H9 (cell line): ENCODE results near the gene TMEM176A. TPM values are rescaled to one million over a fixed set of nuclear protein-coding genes. Genes with fewer than 3 reads are reported as not detected.

Source experiments
- DNase-seq: peaks from one replicate; pipeline ENCODE4 v3.0.0-alpha.2; 2017
- H2AFZ ChIP-seq: one replicate; pipeline ENCODE4 v1.6.1; 2013; ENCODE audit warnings: mild to moderate bottlenecking, low read length, control low read depth, moderate library complexity
- H2AK5ac ChIP-seq: 2 replicates; pipeline ENCODE4 v1.6.1; 2013; ENCODE audit warnings: low read length, control low read depth, mixed read lengths; ENCODE audit not compliant: insufficient read length
- H2BK120ac ChIP-seq: one replicate; pipeline ENCODE4 v1.6.1; 2013; ENCODE audit warnings: low read depth, mild to moderate bottlenecking, low read length, control low read depth, inconsistent platforms; ENCODE audit not compliant: poor library complexity, severe bottlenecking
- H2BK12ac ChIP-seq: 2 replicates; pipeline ENCODE4 v1.6.1; 2013; ENCODE audit warnings: low read length, control low read depth, mixed read lengths, low read depth; ENCODE audit not compliant: insufficient read length
- H2BK15ac ChIP-seq: 2 replicates; pipeline ENCODE4 v1.6.1; 2013; ENCODE audit warnings: low read depth, low read length, control low read depth
- H2BK20ac ChIP-seq: one replicate; pipeline ENCODE4 v1.6.1; 2013; ENCODE audit warnings: low read depth, mild to moderate bottlenecking, low read length, control low read depth, inconsistent platforms; ENCODE audit not compliant: poor library complexity, severe bottlenecking
- H2BK5ac ChIP-seq: 2 replicates; pipeline ENCODE4 v1.6.1; 2013; ENCODE audit warnings: low read length, control low read depth, mixed read lengths; ENCODE audit not compliant: insufficient read length
- H3K14ac ChIP-seq: 2 replicates; pipeline ENCODE4 v1.6.1; 2013; ENCODE audit warnings: low read length, control low read depth; ENCODE audit not compliant: insufficient read depth
- H3K18ac ChIP-seq: 2 replicates; pipeline ENCODE4 v1.6.1; 2013; ENCODE audit warnings: low read depth, mild to moderate bottlenecking, mixed read lengths, low read length, control low read depth; ENCODE audit not compliant: insufficient read length
- H3K23ac ChIP-seq: 2 replicates; pipeline ENCODE4 v1.6.1; 2013; ENCODE audit warnings: low read length, control low read depth, mixed read lengths, low read depth; ENCODE audit not compliant: insufficient read length
- H3K23me2 ChIP-seq: 2 replicates; pipeline ENCODE4 v1.6.1; 2013; ENCODE audit warnings: low read depth, mild to moderate bottlenecking, mixed read lengths, low read length, control low read depth; ENCODE audit not compliant: insufficient read length, poor library complexity, severe bottlenecking
- H3K27ac ChIP-seq: 2 replicates; pipeline ENCODE4 v1.5.1; 2013; ENCODE audit warnings: low read length, control low read depth, mixed read lengths, low read depth; ENCODE audit not compliant: insufficient read length
- H3K27me3 ChIP-seq: 2 replicates; pipeline ENCODE4 v1.6.1; 2013; ENCODE audit warnings: low read length, control low read depth, inconsistent platforms; ENCODE audit not compliant: insufficient read depth
- H3K4ac ChIP-seq: 2 replicates; pipeline ENCODE4 v1.6.1; 2013; ENCODE audit warnings: low read depth, mild to moderate bottlenecking, control low read depth, inconsistent platforms, low read length, moderate library complexity
- H3K4me1 ChIP-seq: 2 replicates; pipeline ENCODE4 v1.6.1; 2013; ENCODE audit warnings: low read length, control low read depth, inconsistent platforms; ENCODE audit not compliant: insufficient read depth
- H3K4me2 ChIP-seq: 2 replicates; pipeline ENCODE4 v1.6.1; 2013; ENCODE audit warnings: low read length, control low read depth, mixed read lengths; ENCODE audit not compliant: insufficient read length, insufficient read depth
- H3K56ac ChIP-seq: 2 replicates; pipeline ENCODE4 v1.6.1; 2013; ENCODE audit warnings: low read depth, mild to moderate bottlenecking, mixed read lengths, low read length, control low read depth; ENCODE audit not compliant: insufficient read length
- H3K79me1 ChIP-seq: 2 replicates; pipeline ENCODE4 v1.6.1; 2013; ENCODE audit warnings: low read depth, mild to moderate bottlenecking, moderate library complexity, low read length, control low read depth, inconsistent platforms; ENCODE audit not compliant: insufficient read depth, poor library complexity, severe bottlenecking
- H3K79me2 ChIP-seq: 2 replicates; pipeline ENCODE4 v1.6.1; 2013; ENCODE audit warnings: low read length, control low read depth, inconsistent platforms; ENCODE audit not compliant: insufficient read depth
- H3K9ac ChIP-seq: 2 replicates; pipeline ENCODE4 v1.6.1; 2013; ENCODE audit warnings: low read length, control low read depth, mixed read lengths; ENCODE audit not compliant: insufficient read length; ENCODE audit errors: extremely low read depth
- H3K9me3 ChIP-seq: one replicate; pipeline ENCODE4 v1.6.1; 2013; ENCODE audit warnings: low read depth, low read length, inconsistent platforms; ENCODE audit not compliant: control insufficient read depth
- H3T11ph ChIP-seq: one replicate; pipeline ENCODE4 v1.6.1; 2013; ENCODE audit warnings: mild to moderate bottlenecking, low read length, control low read depth, inconsistent platforms
- H4K20me1 ChIP-seq: one replicate; pipeline ENCODE4 v1.6.1; 2013; ENCODE audit not compliant: control insufficient read depth, insufficient read length, insufficient read depth
- H4K5ac ChIP-seq: 2 replicates; pipeline ENCODE4 v1.6.1; 2013; ENCODE audit warnings: low read depth, mild to moderate bottlenecking, mixed read lengths, low read length, control low read depth; ENCODE audit not compliant: insufficient read length
- H4K8ac ChIP-seq: replicated peaks from 2 replicates; pipeline ENCODE4 v1.6.1; 2013; ENCODE audit warnings: low read length, control low read depth, mixed read lengths, low read depth; ENCODE audit not compliant: insufficient read length
- H4K91ac ChIP-seq: 2 replicates; pipeline ENCODE4 v1.6.1; 2013; ENCODE audit warnings: low read depth, mild to moderate bottlenecking, moderate library complexity, mixed read lengths, low read length, control low read depth; ENCODE audit not compliant: insufficient read length
- H3K27ac Mint-ChIP-seq, 3 experiments: 2 replicates in 2 of 3; 3 replicates in 1 of 3; pipeline ENCODE4 v1.8.0; 2020 to 2021; ENCODE audit warnings: mixed read lengths in 3 of 3, mild to moderate bottlenecking in 1 of 3, moderate library complexity in 1 of 3
- H3K27me3 Mint-ChIP-seq: 2 replicates; pipeline ENCODE4 v1.8.0; 2021; ENCODE audit warnings: low read depth, mild to moderate bottlenecking, moderate library complexity, mixed read lengths
- H3K36me3 Mint-ChIP-seq, 3 experiments: 2 replicates in 2 of 3; 3 replicates in 1 of 3; pipeline ENCODE4 v1.8.0; 2020 to 2021; ENCODE audit warnings: low read depth in 3 of 3, mixed read lengths in 3 of 3; ENCODE audit not compliant: insufficient read depth in 1 of 3
- H3K4me1 Mint-ChIP-seq, 2 experiments: 2 replicates each; pipeline ENCODE4 v1.8.0; 2020; ENCODE audit warnings: mixed read lengths in 2 of 2
- H3K4me3 Mint-ChIP-seq, 2 experiments: 2 replicates in 1 of 2; 3 replicates in 1 of 2; pipeline ENCODE4 v1.8.0; 2020 to 2021; ENCODE audit warnings: mild to moderate bottlenecking in 2 of 2, mixed read lengths in 2 of 2, moderate library complexity in 1 of 2
- H3K9me3 Mint-ChIP-seq, 2 experiments: 2 replicates in 1 of 2; 3 replicates in 1 of 2; pipeline ENCODE4 v1.8.0; 2020; ENCODE audit warnings: mild to moderate bottlenecking in 2 of 2, mixed read lengths in 2 of 2, moderate library complexity in 1 of 2
- WGBS: extraction: QIAGEN DNeasy Blood & Tissue Kit; methylation state at CpG from one replicate; pipeline ENCODE4 v1.1.7; 2013; ENCODE audit warnings: missing lambda C conversion rate, low lambda C conversion rate, mixed read lengths; ENCODE audit not compliant: insufficient read length; ENCODE audit errors: extremely low coverage; 5-methylcytosine and 5-hydroxymethylcytosine counted together
- total RNA-seq: library from RNA; stranded (reverse); gene quantifications from 2 replicates; pipeline ENCODE4 v1.2.1, GENCODE V29; 2021
- TF ChIP-seq, protein P1 (sequence below): fragments of 200-600 bp; sonication (generic); conservative IDR thresholded peaks from 3 replicates; pipeline ENCODE4 v1.8.0; 2021; ENCODE audit warnings: antibody characterized with exemption, mild to moderate bottlenecking

The TMEM176A gene
- total RNA-seq, 1 experiment from 2014 or later: not detected

- Histone ChIP-seq H2AFZ (no peak overlapping the region), H3K18ac (no peak overlapping the region), H3K4me2 (no peak overlapping the region), H3K14ac (no peak overlapping the region), H3K27ac (no peak overlapping the region), H3K23me2 (no peaks in the 10 kb centered on the region), H3K23ac (no peak overlapping the region), H4K91ac (no peak overlapping the region), H2BK15ac (no peak overlapping the region), H4K5ac (no peak overlapping the region), H3T11ph (no peak overlapping the region), H4K8ac (no peak overlapping the region), H3K79me1 (no peaks in the 10 kb centered on the region), H3K9ac (no peak overlapping the region), H2BK120ac (no peak overlapping the region), H2BK12ac (no peak overlapping the region), H3K9me3 (no peaks in the 10 kb centered on the region), H3K56ac (no peak overlapping the region), H2BK20ac (no peak overlapping the region), H3K4ac (no peak overlapping the region), H2BK5ac (no peak overlapping the region), H3K4me1 (no peaks in the 10 kb centered on the region), H2AK5ac (no peak overlapping the region), H3K27me3 (no peaks in the 10 kb centered on the region), H4K20me1 (no peaks in the 10 kb centered on the region), H3K79me2 (no peaks in the 10 kb centered on the region)
- DNase-seq: no peak
- TF ChIP-seq, protein P1, sequence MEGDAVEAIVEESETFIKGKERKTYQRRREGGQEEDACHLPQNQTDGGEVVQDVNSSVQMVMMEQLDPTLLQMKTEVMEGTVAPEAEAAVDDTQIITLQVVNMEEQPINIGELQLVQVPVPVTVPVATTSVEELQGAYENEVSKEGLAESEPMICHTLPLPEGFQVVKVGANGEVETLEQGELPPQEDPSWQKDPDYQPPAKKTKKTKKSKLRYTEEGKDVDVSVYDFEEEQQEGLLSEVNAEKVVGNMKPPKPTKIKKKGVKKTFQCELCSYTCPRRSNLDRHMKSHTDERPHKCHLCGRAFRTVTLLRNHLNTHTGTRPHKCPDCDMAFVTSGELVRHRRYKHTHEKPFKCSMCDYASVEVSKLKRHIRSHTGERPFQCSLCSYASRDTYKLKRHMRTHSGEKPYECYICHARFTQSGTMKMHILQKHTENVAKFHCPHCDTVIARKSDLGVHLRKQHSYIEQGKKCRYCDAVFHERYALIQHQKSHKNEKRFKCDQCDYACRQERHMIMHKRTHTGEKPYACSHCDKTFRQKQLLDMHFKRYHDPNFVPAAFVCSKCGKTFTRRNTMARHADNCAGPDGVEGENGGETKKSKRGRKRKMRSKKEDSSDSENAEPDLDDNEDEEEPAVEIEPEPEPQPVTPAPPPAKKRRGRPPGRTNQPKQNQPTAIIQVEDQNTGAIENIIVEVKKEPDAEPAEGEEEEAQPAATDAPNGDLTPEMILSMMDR: no peak
- H3K9me3 Mint-ChIP-seq: no peaks in the 10 kb centered on the region
- H3K27me3 Mint-ChIP-seq: peaks cover 52% of the 10 kb centered on the region
- H3K36me3 Mint-ChIP-seq: no peaks in the 10 kb centered on the region
- H3K27ac Mint-ChIP-seq: no peak overlapping the region
- no peak overlapping the region for H3K4me3 Mint-ChIP-seq
- no CpG with 5 or more reads among the region's 9 CpGs for WGBS
- H3K4me1 Mint-ChIP-seq: no peaks in the 10 kb centered on the region
Measured at GRCh38 chr7:150788474-150789269, 11.9 kb upstream of the TMEM176A start.
